ENCODE measurements around the gene MRPL24. TPM values are rescaled to one million over a fixed set of nuclear protein-coding genes. Genes with fewer than 3 reads are reported as not detected.

MRPL24 gene
- total and polyA plus RNA-seq, 9 of the 15 experiments (the other 6 are each of a cell fraction or from before 2014, with no cell fraction given): 74.3 to 267 (median 113) TPM

- TF ChIP-seq RBBP5 (IDR thresholded peaks at IDR 0.05; ENCODE audit: borderline replicate concordance, insufficient read depth, low read length, poor library complexity, severe bottlenecking) (no peak), CCAR2 (IDR thresholded peaks at IDR 0.05; ENCODE audit: low read depth, low read length) (no peak), ZNF23 (CRISPR knock-in tag; IDR thresholded peaks at IDR 0.05) (no peak), CC2D1A (IDR thresholded peaks at IDR 0.05) (no peak), CUX1 (CRISPR knock-in tag; IDR thresholded peaks at IDR 0.05) (no peak)
Observed at GRCh38 chr1:156777573-156777972, 36.7 kb upstream of the MRPL24 start (continued).

GRCh38 chr1:156776942-156777341 is 36.1 kb upstream of the MRPL24 start:
- Histone ChIP-seq H4K20me1 (replicated peaks; ENCODE audit: control insufficient read depth, insufficient read depth, low read length) (peaks cover 13% of the 10 kb centered on the region; the same call in 1 of the 2 replicates), H3K27me3 (ENCODE audit: control insufficient read depth in 2 of 2, insufficient read depth in 2 of 2, low read length in 2 of 2) (no peaks in the 10 kb centered on the region), H3K9ac (ENCODE audit: insufficient read depth in 1 of 2, low read depth in 2 of 2, low read length in 2 of 2) (peak overlapping the region in 1 of 2 experiments; percentile 18; a peak in 1 of 4 replicates), H3K4me2 (ENCODE audit: insufficient read depth, low read length) (no peak overlapping the region), H3K9me3 (replicated peaks; ENCODE audit: control insufficient read depth, insufficient read depth, low read depth, low read length) (no peaks in the 10 kb centered on the region), H3K36me3 (ENCODE audit: control insufficient read depth, insufficient read depth, low read length) (peaks cover 52% of the 10 kb centered on the region; the same call in 2 of the 3 replicates), H3K9me1 (ENCODE audit: control insufficient read depth, insufficient read depth, low read length) (no peaks in the 10 kb centered on the region), H3K27ac (ENCODE audit: extremely low read depth, low read depth, low read length) (no peak overlapping the region), H3K4me1 (replicated peaks in 1 of 2; ENCODE audit: control insufficient read depth in 2 of 2, insufficient read depth in 2 of 2, low read length in 2 of 2) (peaks cover 16 to 31% of the 10 kb centered on the region in 2 experiments), H2AFZ (ENCODE audit: low read depth, low read length) (no peak overlapping the region), H3K4me3 (no peak overlapping the region), H3K79me2 (ENCODE audit: control insufficient read depth, insufficient read depth, low read length) (peaks cover 91% of the 10 kb centered on the region)
- no peak for DNase-seq (ENCODE audit: extremely low read depth in 1 of 4, low spot score in 3 of 4)
- ChIA-PET CTCF (ENCODE audit: low intra/inter-chr PET ratio) (no interaction called here), POLR2A (interaction anchor here (0.8 to 1.3 kb wide), 6 partner anchors 10 to 36 kb away, joined by 3 to 4 read pairs (median 4); partner anchors contain the start of genes MRPL24 and PRCC)
- peak; percentile 52; the same call in 2 of the 3 replicates for ATAC-seq
- WGBS (ENCODE audit: insufficient coverage, low coverage, missing lambda C conversion rate): 54% methylated on average over 4 of the region's 4 CpGs
- TF ChIP-seq MAX (CRISPR knock-in tag; IDR thresholded peaks at IDR 0.05): no peak
- in situ Hi-C loops (cut with MboI): no loop called here
- no TSS peak for BruUV-seq (replicated peaks)
- FAIRE-seq: no peak
- intact Hi-C loops (cut with micrococcal nuclease): no loop called here
